ENCODE results near the gene NDST4.

- TF ChIP-seq CTCF (conservative IDR thresholded peaks at IDR 0.05 in 1 of 2, IDR thresholded peaks at IDR 0.05 in 1 of 2; ENCODE audit: low read depth in 1 of 2, low read length in 2 of 2), result no peak
- no peak for TF ChIP-seq EZH2 (IDR thresholded peaks at IDR 0.05; ENCODE audit: low read length, missing control alignments)
These were observed 13.1 kb upstream of the NDST4 start for GRCh38 chr4:115126491-115126890.
